ENCODE results near the gene PDZRN4. TPM values are rescaled to one million over a fixed set of nuclear protein-coding genes. Genes with fewer than 3 reads are reported as not detected.

Gene PDZRN4
- total and polyA plus RNA-seq, 2 experiments from 2014 or later, result 0.90 TPM; not detected in 1

DNA sequence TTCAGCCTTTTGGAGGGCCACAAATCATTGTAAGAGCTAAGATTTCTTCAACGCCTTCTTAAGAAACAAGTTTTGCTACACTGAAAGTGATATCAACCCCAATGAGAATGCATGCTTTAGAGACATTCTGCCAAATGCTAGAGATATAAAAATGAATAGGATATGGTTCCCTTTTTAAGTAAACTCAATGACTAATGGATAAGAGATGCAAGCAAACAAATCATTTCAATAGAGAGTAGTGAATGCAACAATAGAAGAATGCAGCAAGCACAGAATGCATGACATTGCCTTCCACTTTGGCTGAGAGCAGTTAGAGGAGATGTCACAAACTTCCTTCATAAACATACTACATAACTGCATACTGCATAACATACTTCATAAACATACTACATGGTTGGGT lies 116.4 kb downstream of the PDZRN4 start (continued):
- TF ChIP-seq, protein P1, sequence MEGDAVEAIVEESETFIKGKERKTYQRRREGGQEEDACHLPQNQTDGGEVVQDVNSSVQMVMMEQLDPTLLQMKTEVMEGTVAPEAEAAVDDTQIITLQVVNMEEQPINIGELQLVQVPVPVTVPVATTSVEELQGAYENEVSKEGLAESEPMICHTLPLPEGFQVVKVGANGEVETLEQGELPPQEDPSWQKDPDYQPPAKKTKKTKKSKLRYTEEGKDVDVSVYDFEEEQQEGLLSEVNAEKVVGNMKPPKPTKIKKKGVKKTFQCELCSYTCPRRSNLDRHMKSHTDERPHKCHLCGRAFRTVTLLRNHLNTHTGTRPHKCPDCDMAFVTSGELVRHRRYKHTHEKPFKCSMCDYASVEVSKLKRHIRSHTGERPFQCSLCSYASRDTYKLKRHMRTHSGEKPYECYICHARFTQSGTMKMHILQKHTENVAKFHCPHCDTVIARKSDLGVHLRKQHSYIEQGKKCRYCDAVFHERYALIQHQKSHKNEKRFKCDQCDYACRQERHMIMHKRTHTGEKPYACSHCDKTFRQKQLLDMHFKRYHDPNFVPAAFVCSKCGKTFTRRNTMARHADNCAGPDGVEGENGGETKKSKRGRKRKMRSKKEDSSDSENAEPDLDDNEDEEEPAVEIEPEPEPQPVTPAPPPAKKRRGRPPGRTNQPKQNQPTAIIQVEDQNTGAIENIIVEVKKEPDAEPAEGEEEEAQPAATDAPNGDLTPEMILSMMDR (conservative IDR thresholded peaks at IDR 0.05; ENCODE audit: low read depth in 2 of 2), result no peak

GRCh38 chr12:41310367-41310766 lies 122.2 kb downstream of the PDZRN4 start:
- Mint-ChIP-seq H3K4me1 (no peaks in the 10 kb centered on the region), H3K4me3 (no peak overlapping the region), H3K27ac (no peak overlapping the region), H3K36me3 (ENCODE audit: low read depth) (no peaks in the 10 kb centered on the region; the same call in 2 of the 3 replicates), H3K9me3 (no peaks in the 10 kb centered on the region), H3K27me3 (ENCODE audit: insufficient read depth, low read depth, poor library complexity) (no peaks in the 10 kb centered on the region)
- H3K36me3 ChIP-seq (ENCODE audit: insufficient read depth), result no peaks in the 10 kb centered on the region
- H3K4me2 ChIP-seq, result no peak overlapping the region
- no peak overlapping the region for H3K4me3 ChIP-seq
- H4K20me1 ChIP-seq (replicated peaks; ENCODE audit: insufficient read depth), result no peaks in the 10 kb centered on the region
- H2AFZ ChIP-seq, result no peak overlapping the region
- no peaks in the 10 kb centered on the region for H3F3A ChIP-seq (replicated peaks; ENCODE audit: low read depth)
- DNase-seq (ENCODE audit: low spot score) (no peak), ATAC-seq (no peak)
- H3K4me1 ChIP-seq (ENCODE audit: insufficient read depth), result no peaks in the 10 kb centered on the region
- no peak overlapping the region for H3K27ac ChIP-seq (ENCODE audit: low read depth)
- no peaks in the 10 kb centered on the region for H3K79me2 ChIP-seq (replicated peaks; ENCODE audit: insufficient read depth)
- no peaks in the 10 kb centered on the region; the same call in 1 of the 2 replicates for H3K9me2 ChIP-seq (ENCODE audit: insufficient read depth)
- H3K27me3 ChIP-seq (ENCODE audit: insufficient read depth), result no peaks in the 10 kb centered on the region
- TF ChIP-seq CREB1 (CRISPR knock-in tag; IDR thresholded peaks at IDR 0.05; ENCODE audit: low read depth) (no peak), ZNF114 (CRISPR knock-in tag; IDR thresholded peaks at IDR 0.05) (no peak), EZH2 (IDR thresholded peaks at IDR 0.05; ENCODE audit: low read depth, unreplicated experiment) (no peak), REST (IDR thresholded peaks at IDR 0.05; ENCODE audit: unreplicated experiment) (no peak), JUNB (IDR thresholded peaks at IDR 0.05; ENCODE audit: unreplicated experiment) (no peak), STAT1 (IDR thresholded peaks at IDR 0.05; ENCODE audit: unreplicated experiment) (no peak), ETS1 (IDR thresholded peaks at IDR 0.05) (no peak), ZNF462 (CRISPR knock-in tag; IDR thresholded peaks at IDR 0.05) (no peak), EZH2phosphoT487 (IDR thresholded peaks at IDR 0.05; ENCODE audit: unreplicated experiment) (no peak)
- TF ChIP-seq, protein P1 (conservative IDR thresholded peaks at IDR 0.05; ENCODE audit: low read depth in 2 of 2), result no peak
